CD4-positive, alpha-beta T cell treated with Interleukin-4 for 4 hours (primary cell): ENCODE results near the gene BEND3.
A peak's percentile ranks its signal among the peaks of the same experiment; 100 is the strongest.
"Not testable (repeated sequence)": the region's sequence is repeated elsewhere in the genome, so short reads cannot be mapped to it uniquely, and the experiment has no call there.

Source experiments
- DNase-seq: peaks from one replicate; pipeline ENCODE4 v3.0.0-alpha.2; 2020

BEND3 gene

DNA sequence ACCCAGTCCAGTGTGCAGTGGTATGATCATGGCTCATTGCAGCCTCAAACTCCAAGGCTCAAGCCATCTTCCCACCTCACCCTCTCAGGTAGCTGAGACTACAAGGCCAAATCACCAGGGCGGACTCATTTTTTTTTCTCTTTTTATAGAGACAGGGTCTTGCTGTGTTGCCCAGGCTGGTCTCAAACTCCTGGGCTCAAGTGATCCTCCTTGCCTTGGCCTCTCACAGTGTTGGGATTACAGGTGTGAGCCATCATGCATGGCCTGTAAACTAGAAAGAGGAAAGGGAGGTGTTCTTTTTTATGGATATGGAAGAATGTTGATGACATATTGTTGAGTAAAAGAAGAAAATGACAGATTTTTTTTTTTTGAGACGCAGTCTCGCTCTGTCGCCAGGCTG is 5.1 kb upstream of the BEND3 start:
- no peak for DNase-seq

DNA sequence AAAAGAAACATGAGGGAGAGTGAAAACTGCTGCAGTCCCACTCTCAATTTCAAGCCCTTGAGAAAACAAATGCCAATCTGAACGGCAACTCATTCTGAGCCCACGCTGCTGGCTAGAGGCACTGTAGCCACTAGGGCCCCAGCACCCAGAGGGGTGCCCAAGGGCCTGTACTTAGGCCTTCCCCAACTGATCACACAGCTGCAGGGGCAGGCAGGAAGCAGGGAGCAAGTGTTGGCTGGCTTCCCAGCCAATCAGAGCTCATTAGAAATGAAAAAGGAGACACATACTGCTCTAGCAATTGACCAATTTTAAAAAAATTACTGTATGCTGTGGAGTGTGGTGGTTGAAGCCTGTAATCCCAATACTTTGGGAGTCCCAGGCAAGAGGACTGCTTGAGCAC is 3.7 kb upstream of the BEND3 start:
- no peak for DNase-seq

DNA sequence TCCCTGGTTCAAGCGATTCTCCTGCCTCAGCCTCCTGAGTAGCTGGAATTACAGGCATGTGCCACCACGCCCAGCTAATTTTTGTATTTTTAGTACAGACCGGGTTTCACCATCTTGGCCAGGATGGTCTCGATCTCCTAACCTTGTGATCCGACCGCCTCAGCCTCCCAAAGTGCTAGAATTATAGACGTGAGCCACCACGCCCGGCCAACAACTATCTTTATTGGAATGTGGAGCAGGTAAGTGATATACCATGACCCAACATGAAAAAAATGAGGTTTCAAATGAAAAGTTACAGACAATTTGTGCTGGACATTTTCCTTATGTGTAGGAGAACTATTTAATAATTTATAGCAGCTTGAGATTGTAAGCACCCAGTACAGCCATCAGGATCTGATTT is 3.2 kb upstream of the BEND3 start:
- DNase-seq = not testable (repeated sequence)

DNA sequence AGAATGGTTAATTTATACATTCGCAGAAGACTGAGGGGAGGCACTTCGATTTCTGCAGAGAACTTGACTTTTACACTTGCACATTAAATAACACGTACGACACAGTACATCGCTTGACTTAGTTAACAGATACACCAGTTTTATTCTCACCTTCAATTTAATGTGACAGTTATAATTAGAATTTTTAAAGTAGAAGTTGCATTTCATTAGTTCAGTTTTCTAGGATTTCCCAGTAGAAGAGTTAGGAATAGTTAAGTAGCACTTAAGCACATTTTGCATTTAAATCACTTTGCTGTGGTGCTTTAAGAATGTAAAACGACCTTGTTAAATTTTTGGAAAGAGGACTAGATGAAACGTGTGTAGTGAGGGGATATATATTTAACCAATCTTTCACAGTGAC is 1.6 kb upstream of the BEND3 start:
- DNase-seq = no peak

DNA sequence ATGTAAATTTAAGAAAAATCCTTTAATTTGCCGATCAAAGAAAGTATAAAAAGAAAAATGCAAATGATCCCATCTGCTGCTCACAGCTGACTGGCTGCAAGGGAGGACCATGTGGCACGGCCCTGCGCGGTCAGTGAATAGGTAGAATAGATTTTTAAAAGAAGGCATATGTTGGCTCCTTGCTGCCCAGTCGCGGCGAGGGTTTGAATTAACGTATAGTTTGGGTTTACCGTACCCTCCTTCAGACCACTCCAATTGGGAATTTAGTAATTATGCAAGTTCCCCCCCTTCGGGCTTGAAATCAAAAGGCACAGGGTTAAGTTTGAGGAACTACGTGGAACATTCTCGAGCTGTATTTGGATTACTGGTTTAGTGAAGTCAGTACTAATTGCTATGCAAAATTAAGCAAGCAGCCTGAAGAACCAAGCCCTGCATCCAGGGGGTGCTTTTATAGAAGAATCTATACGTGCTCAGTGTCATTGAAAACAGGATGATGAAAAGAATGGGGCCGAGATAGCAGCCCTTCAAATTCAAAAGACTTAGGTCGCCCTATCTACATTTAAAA is 1.1 kb upstream of the BEND3 start:
- no peak for DNase-seq

DNA sequence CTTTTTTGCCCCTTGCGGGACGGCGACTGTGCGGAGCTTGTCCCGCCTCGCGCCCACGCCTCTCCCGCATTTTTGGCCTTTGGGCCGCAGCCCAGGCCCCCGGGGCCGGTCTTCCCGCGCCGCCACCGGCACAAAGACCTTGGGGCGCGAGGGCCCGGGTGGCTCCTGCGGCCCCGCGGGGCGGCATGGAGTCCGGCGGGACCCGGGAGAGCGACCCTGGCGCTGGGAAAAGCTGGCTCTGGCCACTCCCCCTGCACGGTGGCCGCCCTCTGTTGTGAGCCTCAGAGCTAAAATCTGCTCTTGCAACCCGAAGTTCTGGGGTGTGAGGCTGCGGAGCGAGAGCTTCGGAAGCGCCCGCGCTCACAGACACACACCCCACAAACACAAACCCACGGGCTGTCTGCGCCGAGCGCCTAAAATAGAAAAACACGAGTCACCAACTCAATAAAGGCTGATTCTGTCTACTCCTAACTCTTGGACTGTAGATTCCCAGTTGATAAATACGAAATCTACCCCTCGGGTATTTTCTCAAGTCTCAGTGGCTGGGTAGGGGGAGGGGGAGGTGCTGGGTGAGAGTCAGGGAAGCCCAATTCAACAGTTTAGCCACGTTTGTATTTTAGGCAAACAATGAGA is 496 bp upstream of the BEND3 start:
- DNase-seq = no peak

DNA sequence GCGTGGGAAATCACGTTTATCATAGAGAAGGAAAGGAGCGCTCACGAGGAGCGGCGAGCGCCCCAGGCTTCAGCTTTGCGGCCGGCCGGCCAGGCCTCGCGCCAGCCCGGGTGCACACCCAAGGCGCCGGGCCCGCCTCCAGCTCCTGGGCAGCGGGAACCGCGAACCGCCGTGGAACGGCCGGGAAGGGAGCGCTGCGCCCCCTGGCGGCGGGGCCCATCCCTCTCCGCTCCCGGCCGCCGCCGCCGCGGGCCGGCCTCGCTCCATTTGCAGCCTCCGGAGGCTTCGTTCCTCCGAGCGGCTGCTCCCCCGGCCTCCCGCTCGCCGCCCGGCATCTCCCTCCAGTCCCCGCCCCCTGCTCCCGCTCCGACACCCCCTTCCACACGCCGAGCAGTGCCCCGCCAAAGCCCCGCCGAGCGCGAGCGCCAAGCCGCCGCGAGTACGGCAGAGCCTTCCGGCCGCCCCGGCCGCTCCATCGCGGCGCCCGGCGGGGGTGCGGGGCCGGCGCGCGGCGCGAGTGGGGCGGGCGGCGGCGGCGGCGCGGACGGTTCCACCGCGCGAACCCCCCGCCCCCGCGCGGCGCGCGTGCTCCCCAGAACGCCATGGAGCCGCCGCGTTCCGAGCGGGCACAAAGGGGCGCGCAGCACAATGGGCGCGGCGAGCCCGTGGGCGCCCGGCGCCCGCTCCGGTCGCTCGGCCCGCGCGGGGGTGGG is 946 bp downstream of the BEND3 start:
- peak; percentile 40 for DNase-seq

DNA sequence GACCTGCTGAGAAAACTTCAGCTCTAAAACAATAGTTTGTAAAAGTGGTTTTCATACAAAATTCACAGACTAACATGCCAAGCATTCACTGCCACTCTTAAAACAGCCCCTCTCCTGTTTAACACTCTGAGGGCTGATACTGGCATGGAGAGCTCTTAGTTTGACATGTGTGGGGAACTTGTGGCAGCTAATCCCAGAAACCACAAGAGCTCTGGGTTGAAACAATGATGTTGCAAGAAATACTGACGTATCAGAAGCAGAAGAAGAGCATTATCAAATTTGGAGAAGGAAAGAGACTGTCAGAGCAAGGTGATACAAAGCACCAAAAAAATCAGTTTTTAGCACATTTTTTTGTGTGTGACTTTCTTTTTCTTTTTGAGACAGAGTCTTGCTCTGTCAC is 5.1 kb downstream of the BEND3 start:
- DNase-seq = no peak

DNA sequence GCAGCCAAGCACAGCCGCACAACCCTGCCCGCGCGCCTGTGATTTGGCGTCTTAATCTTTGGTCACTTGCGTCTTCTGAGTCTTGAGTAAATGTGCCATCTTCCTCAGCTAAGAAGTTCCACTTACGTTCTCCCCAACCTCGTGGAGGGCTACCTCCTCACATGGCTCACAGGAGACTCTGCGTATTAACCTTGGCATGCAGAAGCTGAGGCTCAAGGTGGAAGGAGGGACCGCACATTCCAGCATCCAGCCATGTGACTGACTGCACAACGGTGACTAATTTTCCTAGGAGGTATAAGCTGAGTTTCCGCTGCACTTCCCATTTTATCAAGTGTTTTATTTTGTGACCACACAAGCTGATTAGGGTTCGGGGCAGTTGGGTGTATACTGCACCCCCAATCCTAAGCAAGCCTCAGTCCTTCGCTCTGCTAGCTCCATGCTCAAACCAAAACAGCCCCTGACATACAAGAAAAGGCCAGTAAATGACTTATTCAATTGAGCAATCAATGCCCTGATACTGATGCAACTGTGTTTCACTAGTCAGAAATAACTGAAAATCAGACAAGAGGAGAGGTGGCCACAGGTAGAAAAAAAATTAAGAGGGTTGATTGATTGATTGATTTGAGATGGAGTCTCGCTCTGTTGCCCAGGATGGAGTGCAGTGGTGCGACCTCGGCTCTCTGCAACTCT is 7.0 kb downstream of the BEND3 start:
- DNase-seq = no peak

DNA sequence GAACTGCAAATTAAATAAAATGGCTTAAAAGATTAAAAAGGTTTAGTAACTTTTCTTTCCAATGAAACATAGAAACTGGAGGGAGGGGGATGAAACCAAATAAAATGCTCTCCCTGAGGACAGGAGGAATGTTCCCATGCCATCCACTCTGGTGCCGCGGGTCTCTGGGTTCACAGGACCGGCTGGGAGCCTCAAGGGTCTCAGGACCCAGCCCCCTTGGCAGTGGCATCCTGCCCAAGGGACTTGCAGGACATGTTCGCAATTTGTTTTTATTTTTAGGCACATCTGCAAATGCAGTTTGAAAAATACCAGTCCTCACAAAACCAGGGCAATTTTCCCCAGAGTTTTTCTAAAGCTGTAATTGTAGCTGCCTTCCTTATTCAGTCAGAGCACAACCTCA is 7.5 kb downstream of the BEND3 start:
- no peak for DNase-seq

DNA sequence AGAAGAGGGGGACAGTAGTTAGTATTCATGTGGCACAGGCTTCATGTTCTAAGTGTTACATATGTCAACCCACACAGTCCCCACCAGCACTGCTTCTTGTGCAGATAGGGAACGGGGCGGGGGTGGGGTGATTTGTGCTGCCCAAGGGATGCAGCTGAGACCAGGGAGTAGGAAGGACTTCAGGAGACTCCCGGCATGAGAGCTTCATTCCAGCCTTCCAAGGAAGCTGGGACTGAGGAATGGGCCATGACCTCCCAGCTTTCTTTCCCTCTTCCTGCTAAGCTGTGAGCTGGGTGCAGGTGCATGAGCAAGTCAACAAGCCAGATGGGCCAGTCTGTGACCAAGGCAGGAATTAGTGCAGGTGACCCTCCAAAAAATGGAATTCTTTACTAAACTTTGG is 9.2 kb downstream of the BEND3 start:
- no peak for DNase-seq

DNA sequence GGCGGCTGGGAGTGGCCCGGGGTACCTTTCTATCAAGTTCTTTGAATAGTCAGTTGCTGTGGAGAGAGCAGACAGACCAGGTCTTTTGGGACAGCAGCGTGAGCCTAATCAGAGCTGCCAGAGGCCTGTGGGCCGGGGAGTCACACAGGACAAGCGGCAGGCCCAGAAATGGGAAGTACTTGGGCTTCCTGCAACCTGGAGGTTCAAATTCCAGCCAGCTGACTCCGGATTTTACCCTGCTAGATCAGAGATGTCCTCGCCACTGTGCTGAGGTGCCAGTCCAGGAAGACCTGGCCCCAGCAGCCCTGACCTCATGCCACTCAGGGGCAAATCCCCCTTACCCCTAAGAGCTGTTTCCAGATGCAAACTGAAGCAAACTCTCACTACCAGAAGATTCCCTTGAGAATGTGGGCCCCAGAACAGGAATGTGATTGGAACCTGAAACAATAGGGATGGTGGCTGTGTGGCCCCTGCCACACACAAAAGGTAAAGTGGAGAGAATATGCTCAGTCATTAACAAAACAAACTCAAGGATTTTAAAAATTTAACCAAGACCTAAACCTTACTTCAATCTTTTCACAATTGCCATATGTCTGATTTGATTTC is 9.7 kb downstream of the BEND3 start:
- no peak for DNase-seq

DNA sequence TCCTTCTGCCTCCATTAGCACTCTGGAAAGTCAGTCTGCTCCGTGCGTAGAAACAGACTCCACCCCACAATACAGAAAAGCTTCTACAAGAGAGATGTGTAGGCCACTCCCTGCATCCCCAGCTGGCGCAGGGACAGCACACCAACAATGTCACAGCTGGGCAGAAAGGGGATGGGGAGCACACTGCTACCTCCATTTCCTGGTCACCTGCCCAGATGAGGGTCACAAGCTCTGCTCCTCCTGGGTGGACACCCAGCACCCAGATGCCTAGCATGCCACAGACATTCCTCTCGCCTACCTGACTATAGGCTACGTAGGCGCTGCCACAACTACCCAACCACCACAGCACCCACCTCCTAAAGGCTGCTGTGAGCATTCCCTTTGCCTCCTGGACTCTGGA is 12.2 kb downstream of the BEND3 start:
- no peak for DNase-seq

DNA sequence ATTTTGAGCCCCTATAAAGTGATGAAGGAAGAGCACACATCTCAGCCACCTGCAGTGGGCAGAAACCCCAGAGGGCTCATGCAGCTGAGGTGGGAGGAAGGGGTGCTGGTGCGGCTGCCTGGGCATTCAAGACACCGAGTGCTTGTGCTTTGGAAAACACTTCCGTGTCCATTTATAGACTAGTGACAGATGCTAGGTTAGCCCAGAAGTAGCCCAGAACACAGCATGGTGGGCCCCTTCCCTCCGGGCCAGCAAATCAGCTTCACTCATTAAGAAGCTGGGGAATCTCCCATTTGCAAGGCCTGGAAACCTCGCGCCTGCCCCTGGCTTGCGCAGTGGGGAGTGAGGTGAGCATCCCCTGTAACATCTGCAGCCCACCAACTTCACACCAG is 12.9 kb downstream of the BEND3 start:
- DNase-seq = no peak

DNA sequence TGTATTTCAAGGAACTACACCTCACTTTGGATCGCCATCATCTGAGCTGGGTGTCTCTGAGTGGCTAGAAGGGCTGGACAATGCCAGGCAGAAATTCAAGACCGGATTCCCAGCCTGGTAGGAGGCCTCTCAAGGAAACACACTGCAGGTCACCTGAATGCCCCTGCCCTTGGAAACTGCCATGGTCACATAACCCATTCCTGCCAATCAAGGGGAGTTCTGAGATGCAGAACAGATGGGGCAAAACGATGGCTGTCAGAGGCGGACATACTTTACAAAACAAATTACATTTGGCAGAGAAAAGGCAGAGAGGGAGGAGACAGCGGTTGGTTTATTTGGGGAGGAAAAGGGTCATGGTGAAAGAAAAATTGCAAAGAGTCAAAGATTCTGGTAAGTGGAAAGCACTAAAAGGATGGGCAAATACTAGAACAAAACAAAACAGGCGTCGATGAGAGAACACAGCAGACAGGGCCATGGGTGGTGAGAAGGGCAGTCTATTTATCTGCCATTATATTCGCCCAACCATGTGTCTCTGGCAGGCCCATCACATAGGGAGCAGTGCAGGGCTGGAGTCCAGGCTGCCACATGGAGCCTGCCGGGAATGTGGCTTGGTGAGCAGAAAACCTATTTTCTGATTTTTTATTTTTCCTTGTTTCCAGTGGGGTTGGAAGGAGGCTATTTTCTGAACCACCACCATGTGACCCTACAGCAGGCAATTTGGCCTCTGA is 13.5 kb downstream of the BEND3 start:
- DNase-seq = no peak

DNA sequence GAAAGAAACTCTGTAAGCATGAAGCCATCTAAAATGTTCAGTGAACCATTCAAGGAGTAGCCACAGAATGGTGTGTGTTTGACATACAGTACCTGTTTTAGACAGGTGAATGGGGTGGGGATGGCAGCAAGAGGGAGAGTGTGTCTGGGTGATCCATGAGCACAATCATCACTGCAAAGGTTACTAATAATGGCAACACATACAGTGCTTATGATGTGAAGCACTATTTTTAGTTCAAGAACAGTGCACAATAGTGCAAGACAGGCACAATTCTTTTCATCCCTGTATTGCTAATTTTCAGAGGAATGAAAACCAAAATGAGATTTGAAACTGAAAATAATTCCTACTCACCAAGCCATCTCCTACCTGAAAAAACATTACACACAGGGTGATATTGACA is 14.1 kb downstream of the BEND3 start:
- DNase-seq = no peak

DNA sequence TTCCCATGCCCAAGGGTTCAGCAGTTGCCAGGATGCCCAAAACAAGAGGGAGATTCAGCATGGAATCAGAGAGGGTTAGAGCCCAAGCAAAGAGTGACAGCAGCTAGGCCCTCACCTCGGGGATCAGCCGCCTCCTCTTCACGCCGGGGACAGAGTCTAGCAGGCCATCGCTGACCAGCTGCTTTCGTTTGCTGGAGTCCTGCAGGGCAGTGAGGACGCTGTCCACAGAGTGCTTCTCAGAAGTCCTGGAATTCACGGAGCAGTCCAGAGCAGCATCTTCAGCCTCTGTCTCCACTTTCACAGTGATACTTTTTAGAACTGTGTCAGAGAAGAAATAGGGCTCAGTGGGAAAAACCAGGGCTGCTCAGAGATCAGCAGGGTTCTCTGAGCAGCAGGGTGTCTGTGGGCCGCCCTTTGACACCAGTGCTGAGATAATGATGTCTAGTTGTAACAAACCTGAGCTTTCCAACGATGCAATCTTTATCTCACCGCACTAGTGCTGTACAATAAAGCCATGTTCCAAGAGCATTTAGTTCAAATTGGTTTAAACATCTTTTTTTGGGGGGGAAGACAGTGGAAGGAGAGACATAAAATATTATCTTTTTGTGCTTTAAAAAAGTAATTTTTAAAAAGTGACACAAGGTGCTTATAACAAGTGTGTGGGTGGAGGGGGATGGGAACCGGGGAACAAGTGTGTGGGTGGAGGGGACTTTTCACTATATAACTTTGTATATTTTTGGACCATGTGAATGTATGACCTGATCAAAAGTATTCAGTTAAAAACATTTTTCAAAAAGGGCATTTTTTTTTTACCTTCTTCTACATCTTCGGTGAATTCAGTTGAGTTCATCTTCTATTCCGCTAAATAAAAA is 16.6 kb downstream of the BEND3 start:
- no peak for DNase-seq

DNA sequence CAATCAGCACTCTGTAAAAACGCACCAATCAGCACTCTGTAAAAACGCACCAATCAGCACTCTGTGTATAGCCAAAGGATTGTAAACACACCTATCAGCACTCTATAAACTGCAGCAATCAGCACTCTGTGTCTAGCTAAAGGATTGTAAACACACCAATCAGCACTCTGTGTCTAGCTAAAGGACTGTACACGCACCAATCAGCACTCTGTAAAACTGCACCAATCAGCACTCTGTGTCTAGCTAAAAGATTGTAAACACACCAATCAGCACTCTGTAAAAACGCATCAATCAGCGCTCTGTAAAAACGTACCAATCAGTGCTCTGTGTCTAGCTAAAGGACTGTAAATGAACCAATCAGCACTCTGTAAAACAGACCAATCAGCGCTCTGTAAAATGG is 30.9 kb downstream of the BEND3 start:
- not testable (repeated sequence) for DNase-seq

DNA sequence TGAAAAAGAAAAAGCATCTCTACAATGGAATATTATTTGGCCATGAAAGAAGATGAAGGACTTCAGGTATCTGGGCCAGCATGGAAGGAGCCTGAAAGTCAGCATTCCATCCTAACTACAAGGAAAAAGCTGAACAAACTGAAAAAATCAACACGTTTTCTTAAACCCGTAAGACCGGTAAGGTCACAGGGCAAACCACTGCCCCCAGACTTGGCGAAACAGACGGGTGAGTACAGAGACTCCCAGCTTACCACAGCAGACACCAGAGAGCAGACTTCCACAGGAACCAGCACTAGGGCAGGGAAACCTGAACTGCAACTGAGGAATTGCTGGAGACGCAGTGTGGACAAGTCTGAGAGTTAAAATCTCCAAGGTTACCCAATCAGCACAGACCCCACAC is 31.4 kb downstream of the BEND3 start:
- no peak for DNase-seq

DNA sequence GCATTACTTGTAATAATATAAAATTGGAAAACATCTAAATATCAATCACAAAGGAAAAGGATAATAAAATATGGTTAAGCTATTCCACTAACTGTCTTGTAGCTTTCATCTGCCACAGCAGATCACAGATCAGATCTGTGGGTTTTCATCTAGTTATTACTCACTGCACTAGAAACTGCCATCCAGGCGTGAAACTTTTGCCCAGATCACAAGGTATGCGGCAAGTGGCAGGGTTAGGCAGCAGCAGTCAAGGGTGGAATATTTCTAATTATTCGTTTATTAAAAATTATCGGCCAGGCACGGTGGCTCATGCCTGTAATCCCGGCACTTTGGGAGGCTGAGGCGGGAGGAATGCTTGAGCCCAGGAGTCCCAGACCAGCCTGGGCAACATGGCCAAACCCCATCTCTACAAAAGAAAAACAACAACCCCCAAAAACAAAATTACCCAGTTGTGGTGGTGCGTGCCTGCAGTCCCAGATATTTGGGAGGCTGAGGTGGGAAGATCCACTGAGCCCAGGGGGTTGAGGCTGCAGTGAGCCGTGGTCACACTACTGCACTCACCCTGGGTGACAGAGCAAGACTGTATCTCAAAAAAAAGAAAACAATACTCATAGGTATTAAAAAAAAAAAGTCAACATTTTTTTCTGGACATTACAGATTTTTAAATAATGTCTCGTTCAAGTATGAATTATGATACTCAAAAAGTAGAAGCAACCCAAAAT is 32.1 kb downstream of the BEND3 start:
- DNase-seq = no peak

DNA sequence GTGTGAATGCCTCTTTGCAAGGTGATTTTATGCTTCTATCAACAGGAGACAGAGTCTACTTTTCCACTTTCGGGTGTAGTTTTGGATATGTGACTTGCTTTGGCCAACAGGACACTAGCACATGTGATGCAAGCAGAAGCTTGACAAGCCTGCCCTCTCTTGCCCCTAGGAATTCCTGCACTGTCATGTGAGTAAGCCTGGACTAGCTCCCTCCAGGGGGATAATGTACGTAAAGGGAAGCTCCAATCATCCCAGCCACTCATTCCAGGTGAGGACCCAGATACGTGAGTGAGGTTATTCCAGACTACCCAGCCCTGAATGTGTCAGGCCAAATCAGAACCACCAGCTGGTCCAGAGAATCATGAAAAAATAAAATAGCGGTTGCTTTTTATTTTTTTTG is 33.3 kb downstream of the BEND3 start:
- no peak for DNase-seq
